Astrocyte (in vitro differentiated cells and primary cell): Measurements from ENCODE around the gene CACNA1B. TPM values are rescaled to one million over a fixed set of nuclear protein-coding genes. Genes with fewer than 3 reads are reported as not detected.

Experiments
- DNase-seq: peaks from one replicate; pipeline ENCODE4 v3.0.0-alpha.2; 2010; ENCODE audit warnings: low read depth
- FAIRE-seq: peaks from 2 replicates; lab custom pipeline; 2011; peaks lifted over from hg19 to GRCh38; lab: Jason Lieb, UNC
- H2AFZ ChIP-seq: 2 replicates; pipeline ENCODE4 v1.6.0; 2012; ENCODE audit warnings: low read depth, low read length, inconsistent platforms
- H3K27ac ChIP-seq: 2 replicates; pipeline ENCODE4 v1.5.1; 2011; ENCODE audit warnings: low read depth, low read length, inconsistent platforms
- H3K27me3 ChIP-seq: 2 replicates; pipeline ENCODE4 v1.6.0; 2011; ENCODE audit warnings: low read length, inconsistent platforms; ENCODE audit not compliant: insufficient read depth
- H3K36me3 ChIP-seq: 2 replicates; pipeline ENCODE4 v1.5.1; 2011; ENCODE audit warnings: low read length, inconsistent platforms; ENCODE audit not compliant: insufficient read depth
- H3K4me1 ChIP-seq: 2 replicates; pipeline ENCODE4 v1.5.1; 2011; ENCODE audit warnings: low read length, inconsistent platforms; ENCODE audit not compliant: insufficient read depth
- H3K4me2 ChIP-seq: 2 replicates; pipeline ENCODE4 v1.6.0; 2012; ENCODE audit warnings: low read length, inconsistent platforms
- H3K4me3 ChIP-seq: 2 replicates; pipeline ENCODE4 v1.5.1; 2011; ENCODE audit warnings: low read depth, mild to moderate bottlenecking, low read length, inconsistent platforms; ENCODE audit not compliant: insufficient read depth
- H3K79me2 ChIP-seq: 2 replicates; pipeline ENCODE4 v1.6.0; 2012; ENCODE audit warnings: mild to moderate bottlenecking, low read length, inconsistent platforms; ENCODE audit not compliant: insufficient read depth
- H3K9ac ChIP-seq: 2 replicates; pipeline ENCODE4 v1.6.0; 2012; ENCODE audit warnings: mild to moderate bottlenecking, low read length, inconsistent platforms
- H3K9me3 ChIP-seq: 2 replicates; pipeline ENCODE4 v1.5.1; 2012; ENCODE audit warnings: low read depth, mild to moderate bottlenecking, low read length, inconsistent platforms; ENCODE audit not compliant: insufficient read depth
- H4K20me1 ChIP-seq: 2 replicates; pipeline ENCODE4 v1.6.0; 2012; ENCODE audit warnings: low read length, inconsistent platforms; ENCODE audit not compliant: insufficient read depth
- H3K27ac Mint-ChIP-seq: one replicate; pipeline ENCODE4 v1.8.0; 2021; ENCODE audit warnings: mild to moderate bottlenecking, mixed read lengths; ENCODE audit not compliant: unreplicated experiment
- H3K27me3 Mint-ChIP-seq: one replicate; pipeline ENCODE4 v1.8.0; 2021; ENCODE audit warnings: low read depth, mixed read lengths; ENCODE audit not compliant: unreplicated experiment
- H3K36me3 Mint-ChIP-seq: one replicate; pipeline ENCODE4 v1.8.0; 2021; ENCODE audit warnings: low read depth, mixed read lengths; ENCODE audit not compliant: unreplicated experiment
- H3K4me1 Mint-ChIP-seq: one replicate; pipeline ENCODE4 v1.8.0; 2021; ENCODE audit warnings: low read depth, mixed read lengths; ENCODE audit not compliant: unreplicated experiment
- H3K4me3 Mint-ChIP-seq: one replicate; pipeline ENCODE4 v1.8.0; 2021; ENCODE audit warnings: mild to moderate bottlenecking, moderate library complexity, mixed read lengths; ENCODE audit not compliant: unreplicated experiment
- H3K9me3 Mint-ChIP-seq: one replicate; pipeline ENCODE4 v1.8.0; 2021; ENCODE audit warnings: mild to moderate bottlenecking, mixed read lengths; ENCODE audit not compliant: unreplicated experiment
- EZH2 ChIP-seq: IDR thresholded peaks from 2 replicates; pipeline ENCODE4 v1.6.1; 2012; ENCODE audit warnings: mild to moderate bottlenecking, low read length, inconsistent platforms; ENCODE audit not compliant: insufficient read depth
- total RNA-seq: library from RNA; stranded (reverse); gene quantifications from 2 replicates; pipeline ENCODE4 v1.2.1, GENCODE V29; 2021
- TF ChIP-seq, protein P1 (sequence below): IDR thresholded peaks from 2 replicates; pipeline ENCODE4 v1.5.1; 2011; ENCODE audit warnings: low read depth, mild to moderate bottlenecking, inconsistent platforms, low read length, moderate library complexity; ENCODE audit not compliant: insufficient read depth

Gene CACNA1B
- total RNA-seq, 1 donor from 2014 or later: 3.1 TPM

DNA sequence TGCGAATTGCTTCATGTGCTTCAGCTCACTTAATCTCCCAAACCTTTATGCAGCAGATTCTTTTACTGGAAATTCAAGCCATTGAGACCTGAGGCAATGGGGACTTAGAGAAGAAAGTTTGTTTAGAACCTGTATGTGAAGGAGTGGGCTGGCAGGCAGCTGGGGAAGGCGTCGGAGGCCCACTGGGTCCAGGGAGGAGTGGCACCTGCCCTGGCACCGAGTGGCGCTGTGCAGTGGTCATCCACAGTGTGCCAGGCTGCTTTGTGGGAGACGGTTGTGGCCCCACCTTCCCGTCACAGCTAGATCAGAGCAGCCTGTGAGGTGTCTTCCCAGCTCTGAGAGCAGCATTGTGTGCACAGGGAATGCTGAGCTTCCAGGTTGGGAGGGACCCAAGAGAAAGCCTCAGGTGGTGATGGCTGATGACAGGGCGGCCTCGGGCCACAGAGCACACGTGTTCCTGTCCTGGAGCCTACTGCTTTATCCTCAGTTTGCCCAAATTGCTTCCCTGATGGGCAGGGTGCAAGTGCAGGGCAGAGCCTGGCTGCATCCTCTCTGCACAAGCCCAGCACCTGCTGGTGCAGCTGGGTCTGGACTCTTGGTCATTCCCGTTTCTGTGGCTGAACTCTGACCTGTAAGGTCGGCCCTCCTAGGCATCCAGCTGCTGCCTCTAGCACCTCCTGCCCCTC lies 175.2 kb downstream of the CACNA1B start:
- no peaks in the 10 kb centered on the region for H3K79me2 ChIP-seq
- H4K20me1 ChIP-seq: no peaks in the 10 kb centered on the region
- no peak for FAIRE-seq
- Mint-ChIP-seq H3K27ac (no peak overlapping the region), H3K9me3 (no peaks in the 10 kb centered on the region), H3K4me1 (no peaks in the 10 kb centered on the region), H3K4me3 (no peak overlapping the region), H3K36me3 (peaks cover 3% of the 10 kb centered on the region), H3K27me3 (no peaks in the 10 kb centered on the region)
- H3K4me3 ChIP-seq: no peak overlapping the region
- no peaks in the 10 kb centered on the region for H3K4me1 ChIP-seq
- H3K4me2 ChIP-seq: no peak overlapping the region
- no peak overlapping the region for H3K9ac ChIP-seq
- no peaks in the 10 kb centered on the region for H3K9me3 ChIP-seq
- H3K27ac ChIP-seq: no peak overlapping the region
- no peak for TF ChIP-seq EZH2
- TF ChIP-seq, protein P1, sequence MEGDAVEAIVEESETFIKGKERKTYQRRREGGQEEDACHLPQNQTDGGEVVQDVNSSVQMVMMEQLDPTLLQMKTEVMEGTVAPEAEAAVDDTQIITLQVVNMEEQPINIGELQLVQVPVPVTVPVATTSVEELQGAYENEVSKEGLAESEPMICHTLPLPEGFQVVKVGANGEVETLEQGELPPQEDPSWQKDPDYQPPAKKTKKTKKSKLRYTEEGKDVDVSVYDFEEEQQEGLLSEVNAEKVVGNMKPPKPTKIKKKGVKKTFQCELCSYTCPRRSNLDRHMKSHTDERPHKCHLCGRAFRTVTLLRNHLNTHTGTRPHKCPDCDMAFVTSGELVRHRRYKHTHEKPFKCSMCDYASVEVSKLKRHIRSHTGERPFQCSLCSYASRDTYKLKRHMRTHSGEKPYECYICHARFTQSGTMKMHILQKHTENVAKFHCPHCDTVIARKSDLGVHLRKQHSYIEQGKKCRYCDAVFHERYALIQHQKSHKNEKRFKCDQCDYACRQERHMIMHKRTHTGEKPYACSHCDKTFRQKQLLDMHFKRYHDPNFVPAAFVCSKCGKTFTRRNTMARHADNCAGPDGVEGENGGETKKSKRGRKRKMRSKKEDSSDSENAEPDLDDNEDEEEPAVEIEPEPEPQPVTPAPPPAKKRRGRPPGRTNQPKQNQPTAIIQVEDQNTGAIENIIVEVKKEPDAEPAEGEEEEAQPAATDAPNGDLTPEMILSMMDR: no peak
- H3K36me3 ChIP-seq: no peaks in the 10 kb centered on the region
- H3K27me3 ChIP-seq: no peaks in the 10 kb centered on the region
- H2AFZ ChIP-seq: no peak overlapping the region
- no peak for DNase-seq

- Histone ChIP-seq H2AFZ (no peak overlapping the region), H3K4me1 (no peaks in the 10 kb centered on the region), H3K4me2 (no peak overlapping the region), H3K36me3 (no peaks in the 10 kb centered on the region), H3K4me3 (no peak overlapping the region), H3K9me3 (peaks cover under 1% of the 10 kb centered on the region), H3K27ac (no peak overlapping the region), H3K27me3 (no peaks in the 10 kb centered on the region), H3K9ac (no peak overlapping the region), H4K20me1 (no peaks in the 10 kb centered on the region), H3K79me2 (no peaks in the 10 kb centered on the region)
- no peaks in the 10 kb centered on the region for H3K4me1 Mint-ChIP-seq
- DNase-seq: no peak
- H3K9me3 Mint-ChIP-seq: no peaks in the 10 kb centered on the region
- no peaks in the 10 kb centered on the region for H3K27me3 Mint-ChIP-seq
- peaks cover 7% of the 10 kb centered on the region for H3K36me3 Mint-ChIP-seq
- no peak for FAIRE-seq
- no peak overlapping the region for H3K27ac Mint-ChIP-seq
- H3K4me3 Mint-ChIP-seq: no peak overlapping the region
- TF ChIP-seq EZH2: no peak
These were observed 175.8 kb downstream of the CACNA1B start for GRCh38 chr9:138053321-138053868.

DNA sequence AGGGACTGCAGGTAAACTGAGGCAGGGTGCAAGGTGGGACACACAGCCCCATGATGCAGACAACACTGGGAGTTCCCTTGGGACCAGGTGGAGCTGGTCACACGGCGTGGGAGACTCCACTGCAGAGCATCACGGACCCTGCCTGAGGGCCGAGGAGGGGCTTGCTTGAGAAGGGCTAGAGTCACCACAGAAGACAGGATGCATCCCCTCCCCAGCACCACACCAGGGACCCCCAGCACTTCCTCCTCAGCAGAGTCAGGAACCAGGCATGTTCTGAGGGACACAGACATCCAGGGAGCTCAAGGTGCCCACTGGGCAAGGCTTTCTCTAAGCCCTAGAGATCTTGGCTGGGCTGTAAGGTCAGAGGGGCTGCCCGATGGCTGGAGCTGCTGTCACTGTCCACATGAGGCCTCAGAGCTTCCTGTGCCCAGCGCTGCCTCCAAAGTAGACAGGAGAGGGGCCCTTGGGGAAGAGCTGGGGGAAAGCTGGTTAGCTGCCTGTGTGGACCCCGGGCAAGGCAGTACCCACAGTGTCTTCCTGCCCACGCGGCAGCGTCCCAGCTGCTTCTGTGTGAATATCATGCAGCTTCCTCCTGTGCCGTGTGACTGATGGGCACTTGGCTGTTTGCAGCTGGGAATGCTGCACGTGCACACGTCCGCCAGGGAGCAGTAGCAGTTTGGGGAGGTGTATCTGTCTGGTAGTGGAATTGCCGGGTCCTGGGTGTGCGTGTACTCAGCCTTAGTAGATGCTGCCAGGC lies 176.6 kb downstream of the CACNA1B start:
- Mint-ChIP-seq H3K4me1 (no peaks in the 10 kb centered on the region), H3K36me3 (peaks cover 8% of the 10 kb centered on the region)
- peaks cover 7% of the 10 kb centered on the region for H3K9me3 ChIP-seq

More for the DNA sequence above, 176.6 kb downstream of the CACNA1B start:
- no peak overlapping the region for H3K4me3 ChIP-seq
- H3K9ac ChIP-seq: no peak overlapping the region
- no peak for DNase-seq
- H3K36me3 ChIP-seq: no peaks in the 10 kb centered on the region
- H3K4me2 ChIP-seq: no peak overlapping the region
- no peaks in the 10 kb centered on the region for H3K9me3 Mint-ChIP-seq
- H3K4me3 Mint-ChIP-seq: no peak overlapping the region
- no peaks in the 10 kb centered on the region for H4K20me1 ChIP-seq
- no peaks in the 10 kb centered on the region for H3K27me3 ChIP-seq
- no peak for TF ChIP-seq EZH2
- TF ChIP-seq, protein P1: no peak
- no peak overlapping the region for H2AFZ ChIP-seq
- H3K27ac ChIP-seq: no peak overlapping the region
- H3K27ac Mint-ChIP-seq: no peak overlapping the region
- FAIRE-seq: no peak
- H3K79me2 ChIP-seq: no peaks in the 10 kb centered on the region
- no peaks in the 10 kb centered on the region for H3K4me1 ChIP-seq
- H3K27me3 Mint-ChIP-seq: no peaks in the 10 kb centered on the region
